Measurements from ENCODE around the gene SEPTIN11.
"Not testable (repeated sequence)": the region's sequence is repeated elsewhere in the genome, so short reads cannot be mapped to it uniquely, and the experiment has no call there.

SEPTIN11 gene

GRCh38 chr4:76952656-76953582 is 3.4 kb downstream of the SEPTIN11 start:
- no peak for DNase-seq

- no peak for DNase-seq
These were observed 4.4 kb downstream of the SEPTIN11 start for GRCh38 chr4:76953956-76954355.

GRCh38 chr4:76954489-76954888 is 4.9 kb downstream of the SEPTIN11 start:
- no peak for DNase-seq

GRCh38 chr4:76955182-76955581 is 5.6 kb downstream of the SEPTIN11 start:
- DNase-seq, result no peak

- DNase-seq, result no peak
These were observed 7.6 kb downstream of the SEPTIN11 start for GRCh38 chr4:76957004-76957738.

- DNase-seq, result no peak
These were observed 9.3 kb downstream of the SEPTIN11 start for GRCh38 chr4:76958891-76959290.

- DNase-seq, result no peak
These were observed 10.5 kb downstream of the SEPTIN11 start for GRCh38 chr4:76960014-76960413.

GRCh38 chr4:76962406-76963130 is 13.0 kb downstream of the SEPTIN11 start:
- DNase-seq, result no peak

- no peak for DNase-seq
These were observed 13.7 kb downstream of the SEPTIN11 start for GRCh38 chr4:76963131-76963750.

- DNase-seq, result not testable (repeated sequence)
These were observed 14.4 kb downstream of the SEPTIN11 start for GRCh38 chr4:76963927-76964326.

GRCh38 chr4:76964769-76965168 is 15.2 kb downstream of the SEPTIN11 start:
- no peak for DNase-seq

GRCh38 chr4:76965866-76966579 is 16.5 kb downstream of the SEPTIN11 start:
- no peak for DNase-seq

GRCh38 chr4:76968937-76969336 is 19.4 kb downstream of the SEPTIN11 start:
- DNase-seq, result no peak

GRCh38 chr4:76969495-76969894 is 19.9 kb downstream of the SEPTIN11 start:
- DNase-seq, result no peak

GRCh38 chr4:76969941-76970529 is 20.5 kb downstream of the SEPTIN11 start:
- no peak for DNase-seq

GRCh38 chr4:76972306-76972705 is 22.8 kb downstream of the SEPTIN11 start:
- DNase-seq, result no peak

- DNase-seq, result no peak
These were observed 24.6 kb downstream of the SEPTIN11 start for GRCh38 chr4:76974150-76974549.

- DNase-seq, result no peak
These were observed 27.6 kb downstream of the SEPTIN11 start for GRCh38 chr4:76977113-76977512.

GRCh38 chr4:76977736-76978350 is 28.3 kb downstream of the SEPTIN11 start:
- no peak for DNase-seq

GRCh38 chr4:76979236-76979635 is 29.7 kb downstream of the SEPTIN11 start:
- no peak for DNase-seq

- DNase-seq, result no peak
These were observed 30.7 kb downstream of the SEPTIN11 start for GRCh38 chr4:76980261-76980660.
